Ovary (tissue), 9 donors: Measurements from ENCODE around the gene PAK5. TPM values are rescaled to one million over a fixed set of nuclear protein-coding genes. Genes with fewer than 3 reads are reported as not detected.

Experiments
- DNase-seq, 5 donors: peaks; one replicate each; pipeline ENCODE4 v3.0.0-alpha.2; 2019 to 2020
- H3K27ac ChIP-seq, 2 donors: fragments of 200-600 bp; one replicate each; pipeline versions ENCODE4 v1.5.1 to v1.8.0; 2019 to 2022
- H3K27me3 ChIP-seq: fragments of 200-600 bp; one replicate; pipeline ENCODE4 v1.8.0; 2022
- H3K36me3 ChIP-seq: fragments of 200-600 bp; sonication (generic); one replicate; pipeline ENCODE4 v1.5.1; 2019
- H3K4me1 ChIP-seq: one replicate; pipeline ENCODE4 v1.8.1; 2013; ENCODE audit warnings: mild to moderate bottlenecking, moderate library complexity; ENCODE audit not compliant: insufficient read depth
- H3K4me3 ChIP-seq: fragments of 200-600 bp; sonication (generic); one replicate; pipeline ENCODE4 v1.5.1; 2017
- H3K9me3 ChIP-seq, 2 donors: fragments of 200-600 bp in 1 of 2; sonication (generic) in 1 of 2; one replicate each; pipeline versions ENCODE4 v1.5.1 to v1.8.1; 2013 to 2019; ENCODE audit warnings: mild to moderate bottlenecking in 1 of 2, moderate library complexity in 1 of 2
- EP300 ChIP-seq: sonication (generic); formaldehyde crosslinking; IDR thresholded peaks from one replicate; pipeline ENCODE4 v1.6.1; 2017; ENCODE audit warnings: antibody characterized with exemption
- POLR2A ChIP-seq: fragments of 450-650 bp; IDR thresholded peaks from one replicate; pipeline ENCODE4 v1.6.1; 2017; ENCODE audit warnings: antibody characterized with exemption, mild to moderate bottlenecking, moderate library complexity
- WGBS, 3 donors: extraction: QIAGEN DNeasy Blood & Tissue Kit in 1 of 3; methylation state at CpG; one replicate each; pipeline versions ENCODE4 v1.1.5 to v1.1.7; 2013 to 2017; 5-methylcytosine and 5-hydroxymethylcytosine counted together
- intact Hi-C, 4 donors: fragments of 100-400 bp; cut with DNase I; formaldehyde crosslinking; loops; one replicate each; pipeline versions ENCODE4 v1.11.0 to v1.15.1; 2022 to 2023
- polyA plus RNA-seq, 2 donors: library from polyadenylated mRNA; stranded (reverse); fragments of 200-250 nt in 1 of 2; fragments of 350-450 nt in 1 of 2; fragmentation: Illumina TruSeq in 1 of 2; extraction: RNeasy Lipid Tissue Mini Kit (QIAGEN cat#74804) in 1 of 2; gene quantifications; one replicate each; pipeline ENCODE4 v1.2.3, GENCODE V29; 2013 to 2014
- total RNA-seq, 7 donors: library from RNA; depleted of rRNA in 2 of 7; stranded (reverse); fragments of >200 nt in 2 of 7; fragmentation: NEBNext Ultra II Directional in 3 of 7; extraction: Animal tissue kit (Norgen Biotek cat#: 25700) in 3 of 7; gene quantifications; one replicate each; pipeline versions ENCODE4 v1.1.0 to v1.2.4, GENCODE V29; 2016 to 2023
- TF ChIP-seq, protein P1 (sequence below), 3 donors: fragments of 450-650 bp in 2 of 3; fragments of 200-600 bp in 1 of 3; IDR thresholded peaks; one replicate each; pipeline versions ENCODE4 v1.5.1 to v1.8.0; 2016 to 2022; ENCODE audit warnings: antibody characterized with exemption in 3 of 3, mild to moderate bottlenecking in 1 of 3
- donor health status: DM: no; HTN: no; CAD: no; lungs with moderate emphysema.
- donor health status: DM: no; HTN: no; CAD: no.
- donor health status: Bipolar disorder and iron deficiency.
- donor health status: DM: yes; HTN: yes; CAD: no.
- donor health status: DM: no; HTN: no; CAD: no.
- donor health status: DM: yes; HTN: yes; CAD: no.

Gene PAK5
- total and polyA plus RNA-seq, 9 donors, result under 0.01 to 0.47 (median 0.10) TPM; not detected in 2

DNA sequence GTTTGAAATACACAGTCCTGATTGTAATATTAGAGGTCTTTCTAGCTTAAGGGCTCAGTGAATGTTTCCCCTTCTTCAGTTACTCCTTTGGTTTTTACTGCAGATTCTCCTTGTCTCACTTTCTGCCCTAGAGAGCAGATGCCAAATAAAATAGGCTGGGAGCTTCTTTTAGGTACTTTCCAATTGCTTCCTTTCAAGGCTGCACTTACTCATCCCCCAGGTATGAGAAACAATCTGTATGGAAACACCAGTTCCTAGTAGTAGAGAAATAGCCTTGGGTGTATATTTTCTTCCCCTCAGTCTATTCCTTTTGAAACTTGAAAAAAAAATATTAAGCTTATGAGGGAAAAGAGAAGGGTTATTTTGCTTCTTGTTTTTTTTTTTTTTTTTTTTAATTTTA lies 139.7 kb downstream of the PAK5 start:
- no peak for TF ChIP-seq POLR2A
- TF ChIP-seq, protein P1, sequence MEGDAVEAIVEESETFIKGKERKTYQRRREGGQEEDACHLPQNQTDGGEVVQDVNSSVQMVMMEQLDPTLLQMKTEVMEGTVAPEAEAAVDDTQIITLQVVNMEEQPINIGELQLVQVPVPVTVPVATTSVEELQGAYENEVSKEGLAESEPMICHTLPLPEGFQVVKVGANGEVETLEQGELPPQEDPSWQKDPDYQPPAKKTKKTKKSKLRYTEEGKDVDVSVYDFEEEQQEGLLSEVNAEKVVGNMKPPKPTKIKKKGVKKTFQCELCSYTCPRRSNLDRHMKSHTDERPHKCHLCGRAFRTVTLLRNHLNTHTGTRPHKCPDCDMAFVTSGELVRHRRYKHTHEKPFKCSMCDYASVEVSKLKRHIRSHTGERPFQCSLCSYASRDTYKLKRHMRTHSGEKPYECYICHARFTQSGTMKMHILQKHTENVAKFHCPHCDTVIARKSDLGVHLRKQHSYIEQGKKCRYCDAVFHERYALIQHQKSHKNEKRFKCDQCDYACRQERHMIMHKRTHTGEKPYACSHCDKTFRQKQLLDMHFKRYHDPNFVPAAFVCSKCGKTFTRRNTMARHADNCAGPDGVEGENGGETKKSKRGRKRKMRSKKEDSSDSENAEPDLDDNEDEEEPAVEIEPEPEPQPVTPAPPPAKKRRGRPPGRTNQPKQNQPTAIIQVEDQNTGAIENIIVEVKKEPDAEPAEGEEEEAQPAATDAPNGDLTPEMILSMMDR (IDR thresholded peaks at IDR 0.05), result no peak
- TF ChIP-seq EP300, result no peak

DNA sequence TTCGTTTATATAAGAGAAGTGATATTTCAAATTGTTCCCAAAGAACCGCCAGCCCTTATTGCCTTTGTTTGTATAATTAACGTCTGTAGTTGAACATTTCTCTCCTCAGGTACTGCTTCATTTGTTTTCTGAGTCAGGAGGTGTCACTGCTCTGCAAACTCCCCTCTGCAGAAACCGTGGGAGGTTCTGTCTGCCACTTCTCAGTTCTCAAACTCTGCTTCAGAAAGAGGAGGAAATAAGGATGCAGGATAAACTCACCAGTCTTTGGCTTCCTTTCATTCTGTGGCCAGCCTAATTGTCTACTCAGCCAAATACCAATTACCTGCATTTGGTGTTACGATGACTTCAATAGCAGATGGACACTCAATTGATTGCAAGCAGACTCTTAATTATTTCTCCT lies 149.8 kb downstream of the PAK5 start:
- no peak overlapping the region for H3K27ac ChIP-seq
- TF ChIP-seq EP300, result no peak
- no peak for TF ChIP-seq POLR2A
- TF ChIP-seq, protein P1 (IDR thresholded peaks at IDR 0.05), result no peak
- H3K36me3 ChIP-seq, result no peaks in the 10 kb centered on the region
- no peaks in the 10 kb centered on the region for H3K27me3 ChIP-seq
- 28 to 47% (median 30%) methylated on average over 5 of the region's 5 CpGs for WGBS, 3 donors
- DNase-seq, result no peak
- no peaks in the 10 kb centered on the region for H3K9me3 ChIP-seq
- no peak overlapping the region for H3K4me3 ChIP-seq
- H3K4me1 ChIP-seq, result no peaks in the 10 kb centered on the region
- intact Hi-C loops, result no loop called here

More for the DNA sequence above, 139.7 kb downstream of the PAK5 start:
- intact Hi-C loops, result no loop called here
- H3K9me3 ChIP-seq, result no peaks in the 10 kb centered on the region
- no peaks in the 10 kb centered on the region for H3K4me1 ChIP-seq
- no peak overlapping the region for H3K27ac ChIP-seq
- no peaks in the 10 kb centered on the region for H3K27me3 ChIP-seq
- H3K36me3 ChIP-seq, result no peaks in the 10 kb centered on the region
- DNase-seq, result no peak
- no peak overlapping the region for H3K4me3 ChIP-seq

DNA sequence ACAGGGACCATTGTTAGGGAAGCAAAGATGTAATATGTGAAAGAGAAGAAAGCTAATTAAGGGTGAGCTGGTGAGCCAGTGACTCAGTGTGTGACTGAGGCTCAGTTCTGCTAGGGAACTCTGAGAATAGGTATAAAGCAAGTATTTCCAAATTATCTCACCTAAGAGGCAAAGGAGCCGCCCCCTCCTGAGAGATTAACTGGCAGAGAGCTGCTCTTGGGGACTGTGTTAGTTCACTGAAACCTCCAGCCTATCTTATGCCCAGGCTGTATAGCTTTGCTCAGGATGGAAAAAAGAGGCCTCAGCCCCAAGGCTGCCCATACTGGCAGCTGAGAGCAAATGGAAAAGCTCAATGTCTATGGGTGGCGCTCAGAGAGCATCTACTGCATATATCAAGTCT lies 152.0 kb downstream of the PAK5 start:
- H3K36me3 ChIP-seq, result no peaks in the 10 kb centered on the region
- intact Hi-C loops, result no loop called here
- no peak overlapping the region for H3K4me3 ChIP-seq
- no peaks in the 10 kb centered on the region for H3K27me3 ChIP-seq
- no peaks in the 10 kb centered on the region for H3K4me1 ChIP-seq
- no peaks in the 10 kb centered on the region for H3K9me3 ChIP-seq
- WGBS, 3 donors, result 52 to 78% (median 74%) methylated on average over 2 of the region's 2 CpGs
- no peak for TF ChIP-seq EP300
- TF ChIP-seq, protein P1 (IDR thresholded peaks at IDR 0.05), result no peak
- TF ChIP-seq POLR2A, result no peak
- no peak for DNase-seq
- H3K27ac ChIP-seq, result no peak overlapping the region

DNA sequence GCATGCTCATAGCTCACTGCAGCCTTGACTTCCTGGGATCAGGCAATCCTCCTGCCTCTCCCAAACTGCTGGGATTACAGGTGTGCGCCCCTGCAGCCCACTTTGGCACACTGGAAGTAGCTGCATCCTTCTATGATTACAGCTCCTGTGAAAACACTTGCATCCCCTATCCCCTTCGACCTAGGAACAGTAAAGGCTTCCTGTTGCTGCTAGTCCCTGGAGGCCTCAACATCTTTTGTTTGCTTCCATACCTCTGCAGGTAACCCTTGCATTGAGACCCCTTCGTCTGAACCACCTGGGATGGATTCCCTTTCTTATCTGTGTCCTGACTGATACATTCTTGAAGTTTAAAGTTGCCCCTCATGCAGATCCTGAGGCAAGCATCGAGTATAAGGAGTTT lies 152.4 kb downstream of the PAK5 start:
- DNase-seq, result no peak
- H3K4me3 ChIP-seq, result no peak overlapping the region
- no peak for TF ChIP-seq EP300
- no peak for TF ChIP-seq POLR2A
- TF ChIP-seq, protein P1 (IDR thresholded peaks at IDR 0.05), result no peak
- no peaks in the 10 kb centered on the region for H3K9me3 ChIP-seq
- intact Hi-C loops, result no loop called here
- no peaks in the 10 kb centered on the region for H3K27me3 ChIP-seq
- H3K36me3 ChIP-seq, result no peaks in the 10 kb centered on the region
- H3K27ac ChIP-seq, result no peak overlapping the region
- 41 to 53% (median 46%) methylated on average over 4 of the region's 4 CpGs for WGBS, 3 donors
- H3K4me1 ChIP-seq, result no peaks in the 10 kb centered on the region

DNA sequence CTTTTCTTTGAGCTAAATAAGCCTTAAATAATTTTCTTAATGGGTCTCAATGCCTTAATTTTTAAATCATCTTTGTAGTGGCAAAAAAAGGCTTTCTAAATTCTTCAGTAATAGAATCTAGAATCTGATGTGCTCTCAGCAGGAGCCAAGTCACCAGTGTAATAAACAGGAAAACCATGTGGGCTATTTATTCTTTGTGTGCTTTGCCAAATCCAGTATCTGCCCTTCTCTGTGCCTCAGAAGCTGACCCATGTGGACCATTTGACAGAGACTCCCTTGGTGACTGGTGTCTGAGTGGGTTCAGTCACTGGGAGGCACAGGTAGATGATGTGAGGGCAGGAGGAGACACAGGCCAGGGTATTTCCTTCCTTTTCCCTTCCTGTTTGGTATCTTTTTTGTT lies 152.9 kb downstream of the PAK5 start:
- intact Hi-C loops, result no loop called here
- no peak overlapping the region for H3K27ac ChIP-seq
- no peaks in the 10 kb centered on the region for H3K27me3 ChIP-seq
- H3K9me3 ChIP-seq, result no peaks in the 10 kb centered on the region
- H3K36me3 ChIP-seq, result no peaks in the 10 kb centered on the region
- H3K4me1 ChIP-seq, result no peaks in the 10 kb centered on the region
- no peak overlapping the region for H3K4me3 ChIP-seq
- TF ChIP-seq, protein P1 (IDR thresholded peaks at IDR 0.05), result no peak
- TF ChIP-seq POLR2A (no peak), EP300 (no peak)
- DNase-seq, result no peak
